GM12878 (cell line): Measurements from ENCODE around the gene F3. TPM values are rescaled to one million over a fixed set of nuclear protein-coding genes. Genes with fewer than 3 reads are reported as not detected.

Experiments used
- ATAC-seq: fragments of 200-7000 bp; cut with Tn5 transposase; 3 replicates; pipeline ENCODE4 v1.9.1; 2020; ENCODE audit warnings: mild to moderate bottlenecking, moderate library complexity
- BruUV-seq: library from RNA; stranded (reverse); fragments of 400-500 nt; replicated peaks from 2 replicates; lab custom pipeline; 2021; lab: Mats Ljungman, UMichigan
- CTCF ChIA-PET: fragments of 300-600 bp; sonication (Branson Sonifier 250); formaldehyde crosslinking; extraction: SDS; loops from one replicate; lab custom pipeline; 2021; ENCODE audit warnings: inconsistent platforms; lab: Yijun Ruan, JAX
- POLR2A ChIA-PET: fragments of 350-600 bp; formaldehyde crosslinking; extraction: SDS; loops from one replicate; lab custom pipeline; 2021; ENCODE audit warnings: inconsistent platforms; lab: Charles Lee
- RAD21 ChIA-PET: fragments of 300-600 bp; sonication (Branson Sonifier 250); formaldehyde crosslinking; loops from one replicate; lab custom pipeline; 2023; ENCODE audit warnings: antibody characterized with exemption; ENCODE audit not compliant: unreplicated experiment; lab: Charles Lee
- SMC1A ChIA-PET: fragments of 300-600 bp; sonication (Branson Sonifier 250); formaldehyde crosslinking; loops from one replicate; lab custom pipeline; 2023; ENCODE audit not compliant: unreplicated experiment, uncharacterized antibody; lab: Charles Lee
- DNase-seq: peaks from one replicate; pipeline ENCODE4 v3.0.0-alpha.2; 2011; ENCODE audit warnings: low read depth, low spot score
- FAIRE-seq: peaks from 3 replicates; lab custom pipeline; 2011; peaks lifted over from hg19 to GRCh38; lab: Jason Lieb, UNC
- H2AFZ ChIP-seq: 2 replicates; pipeline ENCODE4 v1.6.0; 2011; ENCODE audit warnings: low read depth, low read length, control low read depth; ENCODE audit not compliant: control insufficient read depth
- H3K27ac ChIP-seq: 2 replicates; pipeline ENCODE4 v1.5.1; 2011; ENCODE audit warnings: control low read depth; ENCODE audit not compliant: control insufficient read depth, insufficient read depth
- H3K27me3 ChIP-seq, 2 experiments: replicated peaks in 1 of 2; 2 replicates each; pipeline versions ENCODE4 v1.6.0 to v1.6.1; 2011; ENCODE audit warnings: low read length in 1 of 2; ENCODE audit not compliant: control insufficient read depth in 2 of 2, insufficient read depth in 2 of 2
- H3K36me3 ChIP-seq, 2 experiments: 2 replicates each; pipeline ENCODE4 v1.5.1; 2011; ENCODE audit warnings: low read length in 1 of 2; ENCODE audit not compliant: control insufficient read depth in 2 of 2, insufficient read depth in 2 of 2
- H3K4me1 ChIP-seq: 2 replicates; pipeline ENCODE4 v1.6.1; 2011; ENCODE audit warnings: mild to moderate bottlenecking, low read length, moderate library complexity, mixed read lengths; ENCODE audit not compliant: control insufficient read depth, insufficient read depth
- H3K4me2 ChIP-seq: 2 replicates; pipeline ENCODE4 v1.6.0; 2011; ENCODE audit warnings: control low read depth; ENCODE audit not compliant: control insufficient read depth, insufficient read depth
- H3K4me3 ChIP-seq: fragments of 200-600 bp; sonication (generic); 2 replicates; pipeline ENCODE4 v1.5.1; 2016
- H3K79me2 ChIP-seq: 2 replicates; pipeline ENCODE4 v1.6.0; 2011; ENCODE audit warnings: low read length; ENCODE audit not compliant: control insufficient read depth, insufficient read depth
- H3K9ac ChIP-seq: 2 replicates; pipeline ENCODE4 v1.8.0; 2011; ENCODE audit warnings: low read length, control low read depth, mixed read lengths; ENCODE audit not compliant: control insufficient read depth, insufficient read depth
- H3K9me3 ChIP-seq: replicated peaks from 3 replicates; pipeline ENCODE4 v1.5.1; 2011; ENCODE audit warnings: mild to moderate bottlenecking, low read length; ENCODE audit not compliant: control insufficient read depth, insufficient read depth
- H4K20me1 ChIP-seq: 2 replicates; pipeline ENCODE4 v1.6.0; 2011; ENCODE audit not compliant: control insufficient read depth, insufficient read depth
- BRCA1 ChIP-seq: IDR thresholded peaks from 2 replicates; pipeline ENCODE4 v1.6.1; 2011; ENCODE audit warnings: low read depth, low read length, improper control_type of control experiment
- CEBPB ChIP-seq, 2 experiments: fragments of 150-350 bp in 1 of 2; IDR thresholded peaks; 2 replicates each; pipeline ENCODE4 v1.6.1; 2012 to 2014; ENCODE audit warnings: low read depth in 2 of 2, low read length in 2 of 2, borderline replicate concordance in 1 of 2, inconsistent platforms in 1 of 2
- HSF1 ChIP-seq: fragments of 150-350 bp; IDR thresholded peaks from 2 replicates; pipeline ENCODE4 v1.6.1; 2014; ENCODE audit warnings: mild to moderate bottlenecking, low read depth, low read length
- IKZF1 ChIP-seq: fragments of 450-650 bp; conservative IDR thresholded peaks from 2 replicates; pipeline ENCODE4 v1.6.1; 2017; ENCODE audit warnings: antibody characterized with exemption, mild to moderate bottlenecking
- JUNB ChIP-seq: IDR thresholded peaks from 2 replicates; pipeline ENCODE4 v1.6.1; 2016; ENCODE audit warnings: antibody characterized with exemption, mild to moderate bottlenecking
- POLR2AphosphoS5 ChIP-seq: IDR thresholded peaks from 2 replicates; pipeline ENCODE4 v1.6.1; 2011; ENCODE audit warnings: mild to moderate bottlenecking, low read length, inconsistent platforms
- RAD51 ChIP-seq: fragments of 450-650 bp; IDR thresholded peaks from 2 replicates; pipeline ENCODE4 v1.6.1; 2016; ENCODE audit warnings: moderate library complexity, mild to moderate bottlenecking, inconsistent platforms
- RUNX3 ChIP-seq: IDR thresholded peaks from 2 replicates; pipeline ENCODE4 v1.6.1; 2012; ENCODE audit warnings: low read length, inconsistent platforms
- SMC3 ChIP-seq: IDR thresholded peaks from 2 replicates; pipeline ENCODE4 v1.6.1; 2011; ENCODE audit warnings: low read length, improper control_type of control experiment, borderline replicate concordance
- SREBF2 ChIP-seq: IDR thresholded peaks from 2 replicates; pipeline ENCODE4 v1.6.1; 2012; ENCODE audit warnings: mild to moderate bottlenecking, low read length
- TCF3 ChIP-seq: IDR thresholded peaks from 2 replicates; pipeline ENCODE4 v1.6.1; 2012; ENCODE audit warnings: low read depth, mild to moderate bottlenecking, low read length, borderline replicate concordance; ENCODE audit not compliant: insufficient read depth
- ZNF622 ChIP-seq: fragments of 450-650 bp; IDR thresholded peaks from 2 replicates; pipeline ENCODE4 v1.6.1; 2017; ENCODE audit warnings: mild to moderate bottlenecking, inconsistent platforms
- WGBS: methylation state at CpG from one replicate; pipeline ENCODE4 v1.1.6; 2016; ENCODE audit warnings: low lambda C conversion rate; ENCODE audit not compliant: insufficient replicate concordance, insufficient coverage; ENCODE audit errors: missing lambda C conversion rate; 5-methylcytosine and 5-hydroxymethylcytosine counted together
- in situ Hi-C: fragments of 300-500 bp; cut with MboI; formaldehyde crosslinking; loops from 9 replicates; pipeline ENCODE4 v1.14.3; 2018; ENCODE audit warnings: mixed read lengths
- intact Hi-C: fragments of 100-400 bp; cut with micrococcal nuclease; formaldehyde crosslinking; loops from one replicate; pipeline ENCODE4 v1.14.2; 2022; ENCODE audit not compliant: unreplicated experiment
- polyA plus RNA-seq, 11 experiments: library from polyadenylated mRNA; depleted of rRNA in 4 of 11; unstranded in 6 of 11; stranded (reverse) in 5 of 11; fragments of >200 nt; fragmentation: Nextera tagmentation in 4 of 11; fragmentation: Illumina TruSeq in 1 of 11; extraction: Ambion mirVana in 4 of 11; extraction: Trizol in 1 of 11; gene quantifications; 1 replicate in 1 of 11; 2 replicates in 10 of 11; pipeline versions ENCODE4 v1.2.1 to v1.2.3, GENCODE V29; 2011 to 2016; ENCODE audit warnings: inconsistent platforms in 2 of 11, missing spikeins in 2 of 11, low read depth in 1 of 11
- total RNA-seq, 4 experiments: library from RNA; depleted of rRNA in 3 of 4; stranded (reverse); fragments of >200 nt in 3 of 4; fragmentation: Illumina TruSeq in 1 of 4; extraction: Trizol in 1 of 4; gene quantifications; 2 replicates each; pipeline versions ENCODE4 v1.2.1 to v1.2.3, GENCODE V29; 2013 to 2021
- TF ChIP-seq, protein P1 (sequence below): IDR thresholded peaks from 2 replicates; pipeline ENCODE4 v1.6.1; 2012; ENCODE audit warnings: low read depth, low read length, improper control_type of control experiment
- TF ChIP-seq, protein P2 (sequence below): IDR thresholded peaks from 2 replicates; pipeline ENCODE4 v1.6.1; 2011; ENCODE audit warnings: borderline replicate concordance, low read depth, mild to moderate bottlenecking, moderate library complexity, low read length; ENCODE audit not compliant: insufficient read depth, poor library complexity, severe bottlenecking

The F3 gene
- total and polyA plus RNA-seq, 10 of the 15 experiments (the other 5 are each of a cell fraction or from before 2014, with no cell fraction given): 0.18 to 0.33 TPM; not detected in 8

DNA sequence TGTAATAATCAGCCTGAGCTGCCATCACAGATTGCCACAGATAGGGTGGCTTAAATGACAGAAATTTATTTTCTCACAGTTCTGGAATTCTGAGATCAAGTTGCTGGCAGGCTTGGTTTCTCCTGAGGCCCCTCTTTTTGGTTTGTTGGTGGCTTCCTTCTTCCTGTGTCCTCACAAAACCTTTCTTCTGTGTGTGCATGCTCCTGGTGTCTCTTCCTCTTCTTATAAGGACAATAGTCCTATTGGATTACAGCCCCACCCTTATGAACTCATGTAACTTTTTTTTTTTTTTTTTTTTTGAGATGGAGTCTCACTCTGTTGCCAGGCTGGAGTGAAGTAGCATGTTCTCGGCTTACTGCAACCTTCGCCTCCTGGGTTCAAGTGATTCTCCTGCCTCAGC is 41.0 kb upstream of the F3 start:
- ChIA-PET RAD21 (no interaction called here), POLR2A (no interaction called here), SMC1A (no interaction called here), CTCF (no interaction called here)
- Histone ChIP-seq H3K36me3 (no peaks in the 10 kb centered on the region), H4K20me1 (no peaks in the 10 kb centered on the region), H3K79me2 (no peaks in the 10 kb centered on the region), H3K4me3 (no peak overlapping the region), H2AFZ (no peak overlapping the region), H3K4me2 (no peak overlapping the region), H3K4me1 (no peaks in the 10 kb centered on the region), H3K27ac (no peak overlapping the region), H3K9ac (no peak overlapping the region), H3K9me3 (no peaks in the 10 kb centered on the region; the same call in 2 of the 3 replicates)
- FAIRE-seq (no peak), ATAC-seq (no peak), DNase-seq (no peak)
- 60% methylated on average over 2 of the region's 2 CpGs for WGBS
- intact Hi-C loops: no loop called here
- in situ Hi-C loops: no loop called here
- no peak for TF ChIP-seq JUNB
- no peak for TF ChIP-seq RAD51
- TF ChIP-seq, protein P1, sequence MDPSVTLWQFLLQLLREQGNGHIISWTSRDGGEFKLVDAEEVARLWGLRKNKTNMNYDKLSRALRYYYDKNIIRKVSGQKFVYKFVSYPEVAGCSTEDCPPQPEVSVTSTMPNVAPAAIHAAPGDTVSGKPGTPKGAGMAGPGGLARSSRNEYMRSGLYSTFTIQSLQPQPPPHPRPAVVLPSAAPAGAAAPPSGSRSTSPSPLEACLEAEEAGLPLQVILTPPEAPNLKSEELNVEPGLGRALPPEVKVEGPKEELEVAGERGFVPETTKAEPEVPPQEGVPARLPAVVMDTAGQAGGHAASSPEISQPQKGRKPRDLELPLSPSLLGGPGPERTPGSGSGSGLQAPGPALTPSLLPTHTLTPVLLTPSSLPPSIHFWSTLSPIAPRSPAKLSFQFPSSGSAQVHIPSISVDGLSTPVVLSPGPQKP: no peak
- no peak for TF ChIP-seq BRCA1
- TF ChIP-seq, all 136 proteins: peak for 0
- BruUV-seq: no TSS peak
- no peaks in the 10 kb centered on the region for H3K27me3 ChIP-seq

DNA sequence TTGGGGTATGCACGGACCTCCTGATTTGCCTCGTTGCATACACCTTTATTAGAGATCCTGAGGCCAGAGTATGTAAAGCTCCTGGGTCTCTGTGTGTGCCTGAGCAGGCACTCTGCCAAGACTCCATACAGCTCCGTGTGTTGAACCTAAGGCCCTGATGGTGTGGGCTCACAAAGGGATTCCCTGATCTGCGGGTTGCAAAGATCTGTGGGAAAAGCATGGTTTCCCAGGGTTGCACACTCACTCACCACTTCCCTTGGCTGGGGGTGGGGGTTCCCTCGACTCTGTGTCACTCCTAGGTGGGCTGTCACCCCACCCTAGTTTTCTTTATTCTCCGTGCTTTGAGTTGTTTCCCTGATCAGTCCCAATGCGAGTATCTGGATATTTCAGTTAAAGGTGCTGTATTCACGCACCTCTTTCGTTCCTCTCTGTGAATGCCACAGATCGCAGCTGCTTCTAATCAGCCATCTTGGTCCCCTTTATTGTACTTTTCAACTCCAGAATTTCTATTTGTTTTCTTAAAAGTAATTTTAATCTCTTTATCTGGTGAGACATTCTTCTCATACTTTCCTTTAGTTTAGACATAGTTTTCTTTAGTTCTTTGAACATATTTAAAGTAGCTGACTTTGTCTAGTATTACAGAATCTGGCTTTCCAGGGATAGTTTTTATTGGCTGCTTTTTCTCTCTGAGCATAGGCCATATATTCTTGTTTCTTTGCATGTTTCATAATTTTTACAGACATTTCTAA is 39.0 kb upstream of the F3 start:
- ChIA-PET RAD21 (no interaction called here), CTCF (no interaction called here), SMC1A (no interaction called here), POLR2A (no interaction called here)
- BruUV-seq: no TSS peak
- no peaks in the 10 kb centered on the region; the same call in 2 of the 3 replicates for H3K9me3 ChIP-seq
- no peak overlapping the region for H3K4me2 ChIP-seq
- no peaks in the 10 kb centered on the region for H4K20me1 ChIP-seq
- H3K36me3 ChIP-seq: no peaks in the 10 kb centered on the region
- H3K27ac ChIP-seq: no peak overlapping the region
- no peak overlapping the region for H3K4me3 ChIP-seq
- ATAC-seq (no peak), DNase-seq (no peak), FAIRE-seq (no peak)
- intact Hi-C loops (no loop called here), in situ Hi-C loops (no loop called here)
- no peaks in the 10 kb centered on the region for H3K4me1 ChIP-seq
- no peak overlapping the region for H3K9ac ChIP-seq
- H3K27me3 ChIP-seq: no peaks in the 10 kb centered on the region
- H3K79me2 ChIP-seq: no peaks in the 10 kb centered on the region
- no peak overlapping the region for H2AFZ ChIP-seq
- WGBS: 57% methylated on average over 8 of the region's 10 CpGs
- TF ChIP-seq BRCA1: no peak
- no peak for TF ChIP-seq TCF3
- no peak for TF ChIP-seq ZNF622
- TF ChIP-seq SMC3: no peak
- TF ChIP-seq RUNX3: no peak
- TF ChIP-seq CEBPB (IDR thresholded peaks at IDR 0.05; ENCODE audit: borderline replicate concordance in 1 of 2, low read depth in 2 of 2, low read length in 2 of 2): no peak
- TF ChIP-seq HSF1: no peak
- TF ChIP-seq, protein P2, sequence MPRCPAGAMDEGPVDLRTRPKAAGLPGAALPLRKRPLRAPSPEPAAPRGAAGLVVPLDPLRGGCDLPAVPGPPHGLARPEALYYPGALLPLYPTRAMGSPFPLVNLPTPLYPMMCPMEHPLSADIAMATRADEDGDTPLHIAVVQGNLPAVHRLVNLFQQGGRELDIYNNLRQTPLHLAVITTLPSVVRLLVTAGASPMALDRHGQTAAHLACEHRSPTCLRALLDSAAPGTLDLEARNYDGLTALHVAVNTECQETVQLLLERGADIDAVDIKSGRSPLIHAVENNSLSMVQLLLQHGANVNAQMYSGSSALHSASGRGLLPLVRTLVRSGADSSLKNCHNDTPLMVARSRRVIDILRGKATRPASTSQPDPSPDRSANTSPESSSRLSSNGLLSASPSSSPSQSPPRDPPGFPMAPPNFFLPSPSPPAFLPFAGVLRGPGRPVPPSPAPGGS: no peak
- no peak for TF ChIP-seq IKZF1
- TF ChIP-seq SREBF2: no peak
- no peak for TF ChIP-seq POLR2AphosphoS5
